Vagina (tissue), 2 donors: ENCODE measurements around the gene SP7. TPM values are rescaled to one million over a fixed set of nuclear protein-coding genes. Genes with fewer than 3 reads are reported as not detected.

Source experiments
- DNase-seq, 2 donors: peaks; one replicate each; pipeline ENCODE4 v3.0.0-alpha.2; 2017; ENCODE audit errors: extremely low spot score in 2 of 2
- H3K27ac ChIP-seq: fragments of 200-600 bp; sonication (generic); one replicate; pipeline ENCODE4 v1.5.1; 2019
- H3K27me3 ChIP-seq: fragments of 200-600 bp; sonication (generic); one replicate; pipeline ENCODE4 v1.5.1; 2019
- H3K36me3 ChIP-seq, 2 donors: fragments of 200-600 bp; sonication (generic); one replicate each; pipeline ENCODE4 v1.5.1; 2017 to 2019
- H3K4me1 ChIP-seq: fragments of 200-600 bp; sonication (generic); one replicate; pipeline ENCODE4 v1.5.1; 2019
- H3K4me3 ChIP-seq, 2 donors: fragments of 200-600 bp; sonication (generic); 1 replicate in 1 of 2; 2 replicates in 1 of 2; pipeline ENCODE4 v1.5.1; 2016 to 2019
- H3K9me3 ChIP-seq: fragments of 200-600 bp; sonication (generic); one replicate; pipeline ENCODE4 v1.5.1; 2019
- CTCF ChIP-seq, 3 experiments: fragments of 450-650 bp in 2 of 3; fragments of 200-600 bp in 1 of 3; sonication (generic) in 1 of 3; IDR thresholded peaks; one replicate each; pipeline ENCODE4 v1.5.1; 2017 to 2019; ENCODE audit warnings: antibody characterized with exemption in 3 of 3, mild to moderate bottlenecking in 2 of 3, moderate library complexity in 2 of 3
- POLR2A ChIP-seq, 2 donors: fragments of 450-650 bp; IDR thresholded peaks; one replicate each; pipeline ENCODE4 v1.6.1; 2017; ENCODE audit warnings: antibody characterized with exemption in 2 of 2, mild to moderate bottlenecking in 2 of 2, moderate library complexity in 2 of 2
- POLR2AphosphoS5 ChIP-seq, 2 donors: sonication (generic); formaldehyde crosslinking; IDR thresholded peaks; one replicate each; pipeline ENCODE4 v1.9.0; 2017; ENCODE audit warnings: antibody characterized with exemption in 2 of 2, mild to moderate bottlenecking in 2 of 2, low read depth in 1 of 2; ENCODE audit not compliant: insufficient read depth in 1 of 2
- intact Hi-C: fragments of 100-400 bp; cut with DNase I; formaldehyde crosslinking; loops from one replicate; pipeline ENCODE4 v1.15.1; 2023
- total RNA-seq: library from RNA; depleted of rRNA; stranded (reverse); fragments of >200 nt; gene quantifications from one replicate; pipeline ENCODE4 v1.2.3, GENCODE V29; 2016

Gene SP7
- total RNA-seq, 1 donor from 2014 or later, result not detected

GRCh38 chr12:53320352-53321195 lies 15.6 kb downstream of the SP7 start:
- Histone ChIP-seq H3K27me3 (no peaks in the 10 kb centered on the region), H3K36me3 (peaks cover 0 to 17% of the 10 kb centered on the region in 2 donors), H3K4me1 (peaks cover 45% of the 10 kb centered on the region), H3K9me3 (no peaks in the 10 kb centered on the region), H3K4me3 (peak overlapping the region; percentile 51 to 73), H3K27ac (peak overlapping the region; percentile 81)
- intact Hi-C loops, result no loop called here
- DNase-seq, result no peak
- TF ChIP-seq POLR2A (IDR thresholded peaks at IDR 0.05), result no peak

GRCh38 chr12:53313996-53314395 lies 22.2 kb downstream of the SP7 start:
- peaks cover 0 to 37% of the 10 kb centered on the region in 2 donors for H3K36me3 ChIP-seq
- intact Hi-C loops, result no loop called here
- no peak overlapping the region for H3K27ac ChIP-seq
- H3K4me1 ChIP-seq, result no peaks in the 10 kb centered on the region
- no peak overlapping the region for H3K4me3 ChIP-seq
- H3K27me3 ChIP-seq, result no peaks in the 10 kb centered on the region
- H3K9me3 ChIP-seq, result no peaks in the 10 kb centered on the region
- DNase-seq, result no peak
- TF ChIP-seq POLR2AphosphoS5 (IDR thresholded peaks at IDR 0.05; ENCODE audit: insufficient read depth in 1 of 2, low read depth in 1 of 2) (no peak), CTCF (IDR thresholded peaks at IDR 0.05) (no peak), POLR2A (IDR thresholded peaks at IDR 0.05) (no peak)

- Histone ChIP-seq H3K36me3 (peaks cover 0 to 58% of the 10 kb centered on the region in 2 donors), H3K27me3 (no peaks in the 10 kb centered on the region), H3K9me3 (no peaks in the 10 kb centered on the region), H3K4me1 (no peaks in the 10 kb centered on the region), H3K4me3 (no peak overlapping the region), H3K27ac (no peak overlapping the region)
- no peak for TF ChIP-seq POLR2A (IDR thresholded peaks at IDR 0.05)
- intact Hi-C loops, result loop anchor here (2.0 kb wide), 1 partner anchor 25 kb away; no protein-coding TSS in a partner anchor
- DNase-seq, result no peak
Measured at GRCh38 chr12:53308276-53308675, 27.9 kb downstream of the SP7 start.

- intact Hi-C loops, result no loop called here
- Histone ChIP-seq H3K27ac (no peak overlapping the region), H3K4me1 (peaks cover 6% of the 10 kb centered on the region), H3K9me3 (no peaks in the 10 kb centered on the region), H3K4me3 (no peak overlapping the region), H3K27me3 (no peaks in the 10 kb centered on the region), H3K36me3 (peaks cover 0 to 70% of the 10 kb centered on the region in 2 donors)
- TF ChIP-seq POLR2A (IDR thresholded peaks at IDR 0.05) (no peak), POLR2AphosphoS5 (IDR thresholded peaks at IDR 0.05; ENCODE audit: insufficient read depth in 1 of 2, low read depth in 1 of 2) (no peak), CTCF (IDR thresholded peaks at IDR 0.05) (no peak)
- no peak for DNase-seq
Measured at GRCh38 chr12:53306826-53307225, 29.3 kb downstream of the SP7 start.

- H3K36me3 ChIP-seq, result peaks cover 0 to 56% of the 10 kb centered on the region in 2 donors
- intact Hi-C loops, result no loop called here
- H3K27ac ChIP-seq, result no peak overlapping the region
- no peak overlapping the region for H3K4me3 ChIP-seq
- no peak for DNase-seq
- no peaks in the 10 kb centered on the region for H3K9me3 ChIP-seq
- no peak for TF ChIP-seq POLR2AphosphoS5 (IDR thresholded peaks at IDR 0.05; ENCODE audit: insufficient read depth in 1 of 2, low read depth in 1 of 2)
- no peak for TF ChIP-seq CTCF (IDR thresholded peaks at IDR 0.05)
- no peak for TF ChIP-seq POLR2A (IDR thresholded peaks at IDR 0.05)
- peaks cover 28% of the 10 kb centered on the region for H3K4me1 ChIP-seq
- no peaks in the 10 kb centered on the region for H3K27me3 ChIP-seq
Measured at GRCh38 chr12:53302903-53303302, 33.3 kb downstream of the SP7 start.

GRCh38 chr12:53300187-53300586 lies 36.0 kb downstream of the SP7 start:
- no peak for TF ChIP-seq POLR2A (IDR thresholded peaks at IDR 0.05)
- no peak for TF ChIP-seq POLR2AphosphoS5 (IDR thresholded peaks at IDR 0.05; ENCODE audit: insufficient read depth in 1 of 2, low read depth in 1 of 2)
- no peak for TF ChIP-seq CTCF (IDR thresholded peaks at IDR 0.05)
- Histone ChIP-seq H3K27me3 (no peaks in the 10 kb centered on the region), H3K27ac (peak overlapping the region; percentile 65), H3K36me3 (peaks cover 0 to 34% of the 10 kb centered on the region in 2 donors), H3K4me1 (peaks cover 47% of the 10 kb centered on the region), H3K4me3 (peak overlapping the region; percentile 62 to 66), H3K9me3 (no peaks in the 10 kb centered on the region)
- DNase-seq, result no peak
- intact Hi-C loops, result no loop called here
